CD4-positive, CD25-positive, alpha-beta regulatory T cell (primary cell): ENCODE measurements around the gene IL23A. TPM values are rescaled to one million over a fixed set of nuclear protein-coding genes. Genes with fewer than 3 reads are reported as not detected.
"Not testable (repeated sequence)": the region's sequence is repeated elsewhere in the genome, so short reads cannot be mapped to it uniquely, and the experiment has no call there.

Experiments
- ATAC-seq, 2 donors: fragments of 150-1000 bp; cut with Tn5 transposase; one replicate each; pipeline ENCODE4 v1.10.0; 2021; ENCODE audit warnings: low read depth in 2 of 2, moderate number of reproducible peaks in 2 of 2, moderate library complexity in 1 of 2
- DNase-seq, 3 donors: peaks; one replicate each; pipeline versions ENCODE4 v3.0.0 to v3.0.0-alpha.2; 2012 to 2022; ENCODE audit warnings: mixed read lengths in 1 of 3
- H3K27ac ChIP-seq: one replicate; pipeline ENCODE4 v1.7.0; 2013; ENCODE audit warnings: mild to moderate bottlenecking, low read length; ENCODE audit not compliant: insufficient read depth, poor library complexity, severe bottlenecking
- H3K27me3 ChIP-seq: one replicate; pipeline ENCODE4 v1.7.0; 2013; ENCODE audit warnings: low read length; ENCODE audit not compliant: control insufficient read depth, insufficient read depth
- H3K36me3 ChIP-seq: one replicate; pipeline ENCODE4 v1.7.0; 2013; ENCODE audit warnings: mild to moderate bottlenecking, low read length, moderate library complexity; ENCODE audit not compliant: control insufficient read depth, insufficient read depth
- H3K4me1 ChIP-seq: 2 replicates; pipeline ENCODE4 v1.7.0; 2013; ENCODE audit warnings: mild to moderate bottlenecking, low read length; ENCODE audit not compliant: insufficient read depth, control insufficient read depth, poor library complexity, severe bottlenecking
- H3K4me3 ChIP-seq: one replicate; pipeline ENCODE4 v1.7.0; 2013; ENCODE audit warnings: low read depth, mild to moderate bottlenecking, low read length, moderate library complexity
- H3K9me3 ChIP-seq, 2 experiments: 1 replicate in 1 of 2; 2 replicates in 1 of 2; pipeline ENCODE4 v1.7.0; 2013; ENCODE audit warnings: low read length in 2 of 2, mild to moderate bottlenecking in 1 of 2, moderate library complexity in 1 of 2; ENCODE audit not compliant: control insufficient read depth in 2 of 2
- H3K27ac Mint-ChIP-seq, 3 donors: one replicate each; pipeline ENCODE4 v1.8.0; 2020 to 2022; ENCODE audit warnings: mild to moderate bottlenecking in 3 of 3, mixed read lengths in 3 of 3, moderate library complexity in 2 of 3
- H3K27me3 Mint-ChIP-seq: one replicate; pipeline ENCODE4 v1.8.0; 2022; ENCODE audit warnings: mild to moderate bottlenecking, mixed read lengths
- H3K36me3 Mint-ChIP-seq: one replicate; pipeline ENCODE4 v1.8.0; 2020; ENCODE audit warnings: mixed read lengths
- H3K4me1 Mint-ChIP-seq, 4 donors: one replicate each; pipeline ENCODE4 v1.8.0; 2020 to 2022; ENCODE audit warnings: mixed read lengths in 4 of 4, mild to moderate bottlenecking in 1 of 4
- H3K4me3 Mint-ChIP-seq, 4 donors: one replicate each; pipeline ENCODE4 v1.8.0; 2020 to 2022; ENCODE audit warnings: mild to moderate bottlenecking in 4 of 4, mixed read lengths in 4 of 4, moderate library complexity in 3 of 4
- H3K9me3 Mint-ChIP-seq, 7 donors: one replicate each; pipeline ENCODE4 v1.8.0; 2020 to 2022; ENCODE audit warnings: mixed read lengths in 7 of 7, mild to moderate bottlenecking in 3 of 7, moderate library complexity in 2 of 7
- polyA plus RNA-seq, 4 donors: library from polyadenylated mRNA; unstranded; fragments of 300-500 nt; fragmentation: Illumina TruSeq; gene quantifications; one replicate each; pipeline ENCODE4 v1.2.3, GENCODE V29; 2021
- total RNA-seq: library from RNA; stranded (reverse); gene quantifications from one replicate; pipeline ENCODE4 v1.2.3, GENCODE V29; 2022

IL23A gene
- total and polyA plus RNA-seq, 5 donors from 2014 or later: 12.2 to 27.1 (median 18.3) TPM

- Mint-ChIP-seq H3K27ac (peak overlapping the region; percentile 98 to 100 (median 99)), H3K27me3 (no peaks in the 10 kb centered on the region), H3K4me3 (peak overlapping the region; percentile 39 to 78 (median 62)), H3K36me3 (peaks cover 12% of the 10 kb centered on the region), H3K4me1 (peaks cover 6 to 58% (median 38%) of the 10 kb centered on the region in 4 donors), H3K9me3 (peaks cover 0 to 3% (median 0%) of the 10 kb centered on the region in 7 donors)
- Histone ChIP-seq H3K27me3 (no peaks in the 10 kb centered on the region), H3K27ac (peak overlapping the region; percentile 91), H3K9me3 (no peaks in the 10 kb centered on the region), H3K4me1 (peaks cover 48% of the 10 kb centered on the region), H3K4me3 (peak overlapping the region; percentile 86), H3K36me3 (peaks cover 13% of the 10 kb centered on the region)
- ATAC-seq: no peak
- DNase-seq: peak in 1 of 3 donors; percentile 18
These were observed 882 bp upstream of the IL23A start for GRCh38 chr12:56337753-56338251.

DNA sequence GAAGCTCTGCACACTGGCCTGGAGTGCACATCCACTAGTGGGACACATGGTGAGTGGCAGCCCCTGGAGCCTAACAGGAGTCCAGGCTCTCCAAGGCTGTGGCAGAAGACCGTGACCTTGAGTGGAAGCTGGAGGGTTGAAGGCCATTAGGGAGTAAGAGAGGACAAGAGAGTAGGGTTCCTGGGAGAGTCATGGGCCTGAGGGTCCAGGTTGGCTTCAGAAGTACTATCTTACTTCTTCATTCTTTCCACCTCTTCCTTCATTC lies 406 bp downstream of the IL23A start:
- DNase-seq: no peak
- Mint-ChIP-seq H3K4me1 (peaks cover 2 to 45% (median 29%) of the 10 kb centered on the region in 4 donors), H3K9me3 (peaks cover 0 to 3% (median 0%) of the 10 kb centered on the region in 7 donors), H3K36me3 (peaks cover 25% of the 10 kb centered on the region), H3K4me3 (peak overlapping the region; percentile 78 to 98 (median 94)), H3K27ac (peak overlapping the region; percentile 98 to 100 (median 99)), H3K27me3 (no peaks in the 10 kb centered on the region)
- no peak for ATAC-seq
- H3K27me3 ChIP-seq: no peaks in the 10 kb centered on the region
- H3K9me3 ChIP-seq: no peaks in the 10 kb centered on the region
- H3K36me3 ChIP-seq: peaks cover 26% of the 10 kb centered on the region
- H3K4me3 ChIP-seq: peak overlapping the region; percentile 86
- H3K4me1 ChIP-seq: peaks cover 36% of the 10 kb centered on the region
- H3K27ac ChIP-seq: peak overlapping the region; percentile 91

GRCh38 chr12:56341616-56342015 lies 2.9 kb downstream of the IL23A start:
- no peak for DNase-seq
- Mint-ChIP-seq H3K4me1 (peaks cover 0 to 39% (median 26%) of the 10 kb centered on the region in 4 donors), H3K9me3 (peaks cover 0 to 3% (median 0%) of the 10 kb centered on the region in 7 donors), H3K36me3 (peaks cover 37% of the 10 kb centered on the region), H3K4me3 (no peak overlapping the region), H3K27me3 (no peaks in the 10 kb centered on the region), H3K27ac (peak overlapping the region; percentile 47 to 100 (median 71))
- Histone ChIP-seq H3K27ac (peak overlapping the region; percentile 37), H3K36me3 (peaks cover 40% of the 10 kb centered on the region), H3K4me3 (no peak overlapping the region), H3K4me1 (peaks cover 29% of the 10 kb centered on the region), H3K27me3 (no peaks in the 10 kb centered on the region), H3K9me3 (no peaks in the 10 kb centered on the region)
- no peak for ATAC-seq

DNA sequence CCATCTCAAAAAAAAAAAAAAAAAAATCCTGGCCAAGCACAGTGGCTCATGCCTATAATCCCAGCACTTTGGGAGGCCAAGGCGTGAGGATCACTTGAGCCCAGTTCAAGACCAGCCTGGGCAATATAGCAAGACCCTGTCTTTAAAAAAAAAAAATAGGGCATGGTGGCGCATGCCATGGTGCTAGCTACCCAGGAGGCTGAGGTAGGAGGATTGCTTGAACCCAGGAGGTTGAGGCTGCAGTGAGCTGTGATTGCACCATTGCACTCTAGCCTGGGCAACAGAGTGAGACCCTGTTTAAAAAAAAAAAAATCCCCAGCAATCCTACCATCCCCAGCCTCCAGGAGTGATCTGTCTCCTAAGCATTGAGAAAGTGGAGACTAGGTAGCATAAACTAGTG lies 3.6 kb downstream of the IL23A start:
- ATAC-seq, H3K9me3 ChIP-seq, H3K27me3 Mint-ChIP-seq, H3K4me3 Mint-ChIP-seq, DNase-seq, H3K4me3 ChIP-seq, H3K27ac ChIP-seq, H3K27me3 ChIP-seq, H3K9me3 Mint-ChIP-seq: not testable (repeated sequence)
- H3K27ac Mint-ChIP-seq: peak overlapping the region in 1 of 3 donors; percentile 79
- peaks cover 37% of the 10 kb centered on the region for H3K36me3 Mint-ChIP-seq
- Histone ChIP-seq H3K36me3 (peaks cover 45% of the 10 kb centered on the region), H3K4me1 (peaks cover 29% of the 10 kb centered on the region)
- H3K4me1 Mint-ChIP-seq: peaks cover 0 to 34% (median 26%) of the 10 kb centered on the region in 4 donors

GRCh38 chr12:56346675-56347074 lies 8.0 kb downstream of the IL23A start:
- H3K4me3 ChIP-seq: no peak overlapping the region
- H3K4me1 Mint-ChIP-seq: peaks cover 0 to 4% (median 1%) of the 10 kb centered on the region in 4 donors
- H3K27me3 Mint-ChIP-seq: no peaks in the 10 kb centered on the region
- no peaks in the 10 kb centered on the region for H3K9me3 Mint-ChIP-seq
- no peaks in the 10 kb centered on the region for H3K9me3 ChIP-seq
- no peak overlapping the region for H3K4me3 Mint-ChIP-seq
- peaks cover 55% of the 10 kb centered on the region for H3K36me3 Mint-ChIP-seq
- no peak overlapping the region for H3K27ac Mint-ChIP-seq
- H3K27ac ChIP-seq: no peak overlapping the region
- DNase-seq: no peak
- no peak for ATAC-seq
- no peaks in the 10 kb centered on the region for H3K4me1 ChIP-seq
- H3K36me3 ChIP-seq: peaks cover 76% of the 10 kb centered on the region
- no peaks in the 10 kb centered on the region for H3K27me3 ChIP-seq

- H3K27me3 Mint-ChIP-seq, H3K4me3 ChIP-seq, ATAC-seq, H3K9me3 Mint-ChIP-seq, H3K4me1 ChIP-seq, H3K27ac ChIP-seq, H3K4me1 Mint-ChIP-seq, H3K27me3 ChIP-seq, H3K4me3 Mint-ChIP-seq, DNase-seq, H3K27ac Mint-ChIP-seq, H3K9me3 ChIP-seq: not testable (repeated sequence)
- peaks cover 78% of the 10 kb centered on the region for H3K36me3 ChIP-seq
- H3K36me3 Mint-ChIP-seq: peaks cover 55% of the 10 kb centered on the region
These were observed 8.6 kb downstream of the IL23A start for GRCh38 chr12:56347255-56347654.

DNA sequence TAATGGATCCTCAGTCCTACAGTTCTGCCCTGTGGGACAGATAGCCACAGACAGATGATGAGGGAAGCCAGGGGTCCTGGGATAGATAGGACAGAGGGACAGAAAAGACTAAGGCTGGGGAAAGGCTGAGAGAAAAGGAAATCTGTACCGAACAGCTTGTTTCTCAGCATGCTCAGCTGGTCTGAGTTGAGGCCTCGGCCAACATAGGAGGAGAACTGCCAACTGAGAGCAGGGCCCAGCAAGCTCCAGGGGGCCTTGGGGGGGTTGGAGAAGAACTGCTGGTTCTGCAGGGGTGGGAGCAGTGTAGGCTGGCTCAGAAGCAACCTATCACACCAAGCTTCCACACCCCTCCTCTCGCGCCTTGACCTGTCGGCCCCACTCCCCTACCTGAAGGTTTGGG lies 10.1 kb downstream of the IL23A start:
- Histone ChIP-seq H3K4me1 (no peaks in the 10 kb centered on the region), H3K27me3 (no peaks in the 10 kb centered on the region), H3K9me3 (no peaks in the 10 kb centered on the region), H3K4me3 (no peak overlapping the region), H3K27ac (no peak overlapping the region), H3K36me3 (peaks cover 76% of the 10 kb centered on the region)
- Mint-ChIP-seq H3K4me3 (no peak overlapping the region), H3K27ac (peak overlapping the region in 1 of 3 donors; percentile 81), H3K9me3 (no peaks in the 10 kb centered on the region), H3K4me1 (peaks cover 0 to 3% (median 1%) of the 10 kb centered on the region in 4 donors), H3K27me3 (no peaks in the 10 kb centered on the region), H3K36me3 (peaks cover 41% of the 10 kb centered on the region)
- DNase-seq (no peak), ATAC-seq (no peak)

- H3K36me3 ChIP-seq: peaks cover 86% of the 10 kb centered on the region
- no peaks in the 10 kb centered on the region for H3K9me3 Mint-ChIP-seq
- DNase-seq: no peak
- no peaks in the 10 kb centered on the region for H3K27me3 ChIP-seq
- peaks cover 38% of the 10 kb centered on the region for H3K36me3 Mint-ChIP-seq
- no peaks in the 10 kb centered on the region for H3K4me1 ChIP-seq
- H3K9me3 ChIP-seq: no peaks in the 10 kb centered on the region
- peaks cover 0 to 3% (median 1%) of the 10 kb centered on the region in 4 donors for H3K4me1 Mint-ChIP-seq
- H3K4me3 Mint-ChIP-seq: no peak overlapping the region
- peak overlapping the region; percentile 11 to 96 (median 83) for H3K27ac Mint-ChIP-seq
- H3K27ac ChIP-seq: no peak overlapping the region
- H3K27me3 Mint-ChIP-seq: no peaks in the 10 kb centered on the region
- ATAC-seq: no peak
- H3K4me3 ChIP-seq: no peak overlapping the region
These were observed 12.0 kb downstream of the IL23A start for GRCh38 chr12:56350662-56351061.
